GM18951 (cell line): ENCODE data around the gene ZNF500.
A peak's percentile ranks its signal among the peaks of the same experiment; 100 is the strongest.

Experiments
- POLR2A ChIP-seq: IDR thresholded peaks from 4 replicates; pipeline ENCODE4 v1.6.1; 2011; ENCODE audit warnings: mild to moderate bottlenecking; ENCODE audit not compliant: insufficient read length, insufficient read depth; ENCODE audit errors: extremely low read depth
- in situ Hi-C: fragments of 300-500 bp; cut with MboI; formaldehyde crosslinking; loops from one replicate; pipeline ENCODE4 v1.12.0; 2022; ENCODE audit warnings: low sequenced_read_pairs, mixed read lengths, inconsistent platforms; ENCODE audit not compliant: unreplicated experiment

The ZNF500 gene

GRCh38 chr16:4704491-4704890 lies 62.5 kb downstream of the ZNF500 start:
- no peak for TF ChIP-seq POLR2A
- in situ Hi-C loops, result no loop called here

- in situ Hi-C loops, result no loop called here
- no peak for TF ChIP-seq POLR2A
These were observed 63.1 kb downstream of the ZNF500 start for GRCh38 chr16:4703906-4704305.

GRCh38 chr16:4702466-4702808 lies 64.5 kb downstream of the ZNF500 start:
- TF ChIP-seq POLR2A, result no peak
- in situ Hi-C loops, result no loop called here

- TF ChIP-seq POLR2A, result no peak
- in situ Hi-C loops, result no loop called here
These were observed 65.0 kb downstream of the ZNF500 start for GRCh38 chr16:4701791-4702465.

- no peak for TF ChIP-seq POLR2A
- in situ Hi-C loops, result no loop called here
These were observed 65.8 kb downstream of the ZNF500 start for GRCh38 chr16:4700997-4701743.

GRCh38 chr16:4700380-4700996 lies 66.5 kb downstream of the ZNF500 start:
- in situ Hi-C loops, result no loop called here
- no peak for TF ChIP-seq POLR2A

- TF ChIP-seq POLR2A, result no peak
- in situ Hi-C loops, result no loop called here
These were observed 67.9 kb downstream of the ZNF500 start for GRCh38 chr16:4699046-4699556.

- peak; percentile 7 for TF ChIP-seq POLR2A
These were observed 68.5 kb downstream of the ZNF500 start for GRCh38 chr16:4698321-4699045.

More at GRCh38 chr16:4698321-4699045, 68.5 kb downstream of the ZNF500 start:
- in situ Hi-C loops, result no loop called here
